AG10803 (cell line): Measurements from ENCODE around the gene VWA3B.
A peak's percentile ranks its signal among the peaks of the same experiment; 100 is the strongest.

Experiments used
- DNase-seq: peaks from one replicate; pipeline ENCODE4 v3.0.0; 2010; ENCODE audit warnings: low read depth
- H3K4me3 ChIP-seq: 2 replicates; pipeline ENCODE4 v1.5.1; 2011; ENCODE audit warnings: mild to moderate bottlenecking, low read length, control low read depth
- TF ChIP-seq, protein P1 (sequence below): conservative IDR thresholded peaks from 2 replicates; pipeline ENCODE4 v1.5.1; 2011; ENCODE audit warnings: mild to moderate bottlenecking, low read length, control low read depth, inconsistent platforms

Gene VWA3B

DNA sequence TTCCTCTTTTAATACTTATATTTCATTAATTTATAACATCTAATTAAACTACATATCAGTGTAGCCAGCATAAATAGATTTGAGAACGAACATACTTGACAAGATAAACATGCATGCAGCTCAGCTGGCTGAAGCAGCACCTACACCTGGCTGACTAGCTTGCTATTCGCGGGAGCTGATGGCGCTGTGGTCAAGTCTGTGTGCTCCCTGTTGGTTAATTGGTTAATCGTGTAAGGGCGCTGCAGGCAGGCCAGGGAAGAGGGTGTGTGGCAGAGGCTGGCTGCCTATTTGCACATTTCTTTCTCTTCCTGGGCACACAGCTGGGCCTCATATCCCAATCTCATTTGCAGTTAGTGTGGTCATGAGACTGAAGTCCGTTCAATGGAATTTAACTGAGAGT is 14.5 kb upstream of the VWA3B start:
- TF ChIP-seq, protein P1, sequence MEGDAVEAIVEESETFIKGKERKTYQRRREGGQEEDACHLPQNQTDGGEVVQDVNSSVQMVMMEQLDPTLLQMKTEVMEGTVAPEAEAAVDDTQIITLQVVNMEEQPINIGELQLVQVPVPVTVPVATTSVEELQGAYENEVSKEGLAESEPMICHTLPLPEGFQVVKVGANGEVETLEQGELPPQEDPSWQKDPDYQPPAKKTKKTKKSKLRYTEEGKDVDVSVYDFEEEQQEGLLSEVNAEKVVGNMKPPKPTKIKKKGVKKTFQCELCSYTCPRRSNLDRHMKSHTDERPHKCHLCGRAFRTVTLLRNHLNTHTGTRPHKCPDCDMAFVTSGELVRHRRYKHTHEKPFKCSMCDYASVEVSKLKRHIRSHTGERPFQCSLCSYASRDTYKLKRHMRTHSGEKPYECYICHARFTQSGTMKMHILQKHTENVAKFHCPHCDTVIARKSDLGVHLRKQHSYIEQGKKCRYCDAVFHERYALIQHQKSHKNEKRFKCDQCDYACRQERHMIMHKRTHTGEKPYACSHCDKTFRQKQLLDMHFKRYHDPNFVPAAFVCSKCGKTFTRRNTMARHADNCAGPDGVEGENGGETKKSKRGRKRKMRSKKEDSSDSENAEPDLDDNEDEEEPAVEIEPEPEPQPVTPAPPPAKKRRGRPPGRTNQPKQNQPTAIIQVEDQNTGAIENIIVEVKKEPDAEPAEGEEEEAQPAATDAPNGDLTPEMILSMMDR: no peak
- no peak for DNase-seq
- H3K4me3 ChIP-seq: no peak overlapping the region

DNA sequence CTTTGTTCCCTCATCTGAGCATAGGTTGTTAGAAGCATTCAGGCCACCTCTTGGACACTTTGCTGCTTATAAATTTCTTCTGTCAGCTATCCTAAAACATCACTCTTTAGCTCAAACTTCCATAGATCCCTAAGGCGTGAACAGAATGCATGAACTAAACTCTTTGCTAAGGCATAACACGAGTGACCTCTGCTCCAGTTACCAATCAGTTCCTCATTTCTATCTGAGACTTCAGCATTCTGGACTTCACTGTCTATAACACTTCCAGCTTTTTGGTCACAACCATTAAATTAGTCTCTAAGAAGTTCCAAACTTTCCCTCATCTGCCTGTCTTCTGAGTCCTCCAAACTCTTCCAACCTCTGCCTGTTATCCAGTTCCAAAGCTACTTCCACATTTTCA is 8.3 kb upstream of the VWA3B start:
- TF ChIP-seq, protein P1: no peak
- no peak for DNase-seq
- H3K4me3 ChIP-seq: no peak overlapping the region

DNA sequence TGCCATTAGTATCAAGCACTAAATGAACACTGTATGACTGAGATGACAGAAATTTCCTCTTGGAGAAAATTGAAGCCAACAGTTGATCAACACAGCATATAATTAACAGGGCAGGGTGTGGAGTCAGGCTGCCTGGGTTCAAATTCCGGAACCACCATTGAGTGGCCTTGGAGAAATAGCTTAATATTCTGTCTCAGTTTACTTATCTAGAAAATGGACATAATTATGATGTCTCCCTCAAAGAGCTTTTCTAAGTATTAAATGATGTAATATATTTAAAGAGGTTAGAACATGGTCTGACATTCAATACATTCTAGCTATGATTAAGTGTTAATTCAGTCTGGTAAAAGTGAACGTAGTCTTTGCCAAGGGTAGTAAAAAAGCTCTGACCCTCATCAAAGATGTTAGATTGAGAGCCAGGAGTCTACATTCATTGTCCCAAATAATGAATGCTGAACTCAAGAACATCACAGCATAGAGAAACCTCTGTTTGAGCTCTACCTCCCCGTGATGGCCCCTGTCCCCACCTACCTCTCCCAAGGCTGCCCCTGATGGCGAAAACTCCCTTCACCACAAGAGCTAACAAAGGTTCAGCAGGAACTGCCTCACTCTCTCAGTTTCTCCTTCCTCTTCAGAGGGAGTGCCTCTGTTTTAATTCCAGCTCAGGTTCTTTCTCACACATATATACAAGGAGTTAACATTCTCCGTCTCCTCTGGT is 2.7 kb upstream of the VWA3B start:
- no peak for DNase-seq
- no peak overlapping the region for H3K4me3 ChIP-seq
- TF ChIP-seq, protein P1: no peak

DNA sequence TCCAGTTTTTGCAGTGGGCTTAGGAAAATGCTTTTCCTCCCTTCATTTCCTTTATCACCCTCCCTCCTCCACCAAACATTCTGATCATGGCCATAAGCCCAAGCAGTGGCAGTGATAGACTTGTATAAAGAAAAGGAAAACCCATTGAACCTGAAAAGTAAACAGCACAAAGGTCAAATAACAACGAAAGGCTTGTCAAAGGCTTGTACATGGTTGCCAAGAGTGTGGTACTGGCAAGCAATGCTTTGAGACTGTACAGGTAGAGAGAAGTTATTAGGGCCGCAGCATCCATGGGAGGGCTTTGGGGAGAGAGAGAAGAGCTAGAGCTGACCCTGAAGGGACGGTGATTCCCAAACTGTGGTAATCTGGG is 2.1 kb upstream of the VWA3B start:
- TF ChIP-seq, protein P1: no peak
- H3K4me3 ChIP-seq: no peak overlapping the region
- no peak for DNase-seq

DNA sequence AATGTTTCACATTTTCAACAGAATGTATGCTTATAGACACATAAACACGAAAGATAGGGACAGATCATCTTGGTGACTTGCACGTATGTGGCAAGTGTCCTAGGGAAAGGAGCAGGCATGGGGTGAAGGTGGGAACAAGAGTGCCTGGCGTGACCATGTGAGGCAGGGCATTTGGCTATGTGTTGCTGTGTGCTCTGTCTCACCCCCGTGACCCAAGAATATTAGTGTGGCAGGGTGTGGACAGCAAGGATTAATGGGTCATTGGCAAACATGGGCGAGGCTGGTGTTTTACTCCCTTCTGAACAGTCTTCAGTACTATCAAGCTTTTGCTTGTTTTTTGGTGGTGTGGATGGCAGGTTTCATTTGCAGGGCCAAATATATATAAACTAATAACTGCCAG is 1.3 kb upstream of the VWA3B start:
- DNase-seq: no peak
- TF ChIP-seq, protein P1: no peak
- H3K4me3 ChIP-seq: no peak overlapping the region

DNA sequence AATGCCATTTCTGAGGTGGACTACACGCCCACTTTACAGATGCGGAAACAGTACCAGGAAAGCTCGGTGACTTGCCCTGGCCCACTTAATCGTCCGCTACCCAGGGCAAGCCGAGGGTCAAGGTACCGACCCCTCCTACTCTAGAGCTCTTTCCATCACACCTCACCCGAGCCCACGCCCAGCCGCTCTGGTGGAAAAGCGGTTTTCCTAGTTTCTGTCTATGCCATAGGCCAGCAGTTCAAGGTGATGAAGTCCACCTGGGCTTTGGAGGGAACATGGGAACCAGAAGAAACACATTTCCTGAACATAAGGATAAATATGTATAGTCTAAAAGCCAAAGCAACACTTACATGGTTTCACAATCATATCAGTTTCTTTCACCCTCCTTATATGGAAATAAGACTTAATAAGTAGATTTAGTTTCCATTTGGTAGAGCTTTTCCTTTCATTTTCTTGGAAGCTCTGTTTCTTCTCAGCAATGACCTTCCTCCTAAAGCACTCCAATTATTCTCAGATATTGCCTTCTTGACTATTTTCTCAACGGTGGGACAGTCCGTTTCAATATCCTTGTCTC is 567 bp downstream of the VWA3B start:
- peak overlapping the region; percentile 55 for H3K4me3 ChIP-seq
- DNase-seq: no peak
- TF ChIP-seq, protein P1: no peak

DNA sequence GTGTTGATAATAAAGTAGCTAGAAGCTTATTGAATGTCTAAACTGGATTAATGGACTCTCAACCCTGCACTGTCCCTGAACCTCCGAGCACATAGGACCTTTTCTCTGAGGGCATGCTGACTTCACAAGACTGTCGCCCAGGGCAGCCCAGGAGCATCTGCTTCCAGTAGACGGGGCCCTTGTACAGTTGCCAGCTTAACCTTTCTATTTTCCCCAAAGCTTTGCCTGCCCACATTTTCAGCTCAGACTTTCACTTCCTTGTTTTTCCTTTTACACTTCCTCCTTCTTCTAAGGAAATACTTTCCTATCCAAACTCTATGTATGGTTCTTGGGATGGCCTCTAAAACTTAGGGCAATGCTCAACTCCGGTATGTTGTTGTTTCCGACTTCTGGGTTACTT is 1.3 kb downstream of the VWA3B start:
- H3K4me3 ChIP-seq: no peak overlapping the region
- no peak for DNase-seq
- TF ChIP-seq, protein P1: no peak
